Keratinocyte (primary cell): ENCODE data around the gene LDLRAD4. TPM values are rescaled to one million over a fixed set of nuclear protein-coding genes. Genes with fewer than 3 reads are reported as not detected.

Source experiments
- DNase-seq: peaks from one replicate; pipeline ENCODE4 v3.0.0-alpha.2; 2011; ENCODE audit warnings: low read depth, missing footprints, low spot score
- FAIRE-seq: peaks from 2 replicates; lab custom pipeline; 2011; peaks lifted over from hg19 to GRCh38; lab: Jason Lieb, UNC
- H2AFZ ChIP-seq: 2 replicates; pipeline ENCODE4 v1.6.0; 2012; ENCODE audit warnings: low read length, control low read depth, inconsistent platforms; ENCODE audit not compliant: control insufficient read depth
- H3K27ac ChIP-seq: 2 replicates; pipeline ENCODE4 v1.5.1; 2011; ENCODE audit warnings: low read length; ENCODE audit not compliant: control insufficient read depth, insufficient read depth
- H3K27me3 ChIP-seq: 3 replicates; pipeline ENCODE4 v1.6.0; 2011; ENCODE audit warnings: low read length; ENCODE audit not compliant: control insufficient read depth, insufficient read depth; ENCODE audit errors: extremely low read depth
- H3K36me3 ChIP-seq, 2 experiments: 2 replicates in 1 of 2; 3 replicates in 1 of 2; pipeline ENCODE4 v1.5.1; 2011; ENCODE audit warnings: low read length in 2 of 2, mild to moderate bottlenecking in 1 of 2; ENCODE audit not compliant: control insufficient read depth in 2 of 2, insufficient read depth in 2 of 2; ENCODE audit errors: extremely low read depth in 1 of 2
- H3K4me1 ChIP-seq: 3 replicates; pipeline ENCODE4 v1.5.1; 2011; ENCODE audit warnings: low read length; ENCODE audit not compliant: control insufficient read depth, insufficient read depth; ENCODE audit errors: extremely low read depth
- H3K4me2 ChIP-seq: 3 replicates; pipeline ENCODE4 v1.6.0; 2011; ENCODE audit warnings: low read depth, low read length; ENCODE audit not compliant: control insufficient read depth, insufficient read depth; ENCODE audit errors: extremely low read depth
- H3K4me3 ChIP-seq, 3 experiments: fragments of 200-600 bp in 1 of 3; sonication (generic) in 1 of 3; 2 replicates in 2 of 3; 3 replicates in 1 of 3; pipeline ENCODE4 v1.5.1; 2011 to 2016; ENCODE audit warnings: low read length in 3 of 3, mild to moderate bottlenecking in 3 of 3, control low read depth in 2 of 3, inconsistent platforms in 1 of 3, low read depth in 1 of 3, mixed read lengths in 1 of 3, mixed run types in 1 of 3, moderate library complexity in 1 of 3; ENCODE audit not compliant: control insufficient read depth in 2 of 3, insufficient read depth in 2 of 3; ENCODE audit errors: extremely low read depth in 1 of 3
- H3K79me2 ChIP-seq: 2 replicates; pipeline ENCODE4 v1.6.0; 2012; ENCODE audit warnings: low read length; ENCODE audit not compliant: control insufficient read depth, insufficient read depth
- H3K9ac ChIP-seq: 3 replicates; pipeline ENCODE4 v1.6.0; 2011; ENCODE audit warnings: low read length; ENCODE audit not compliant: control insufficient read depth, insufficient read depth; ENCODE audit errors: extremely low read depth
- H3K9me1 ChIP-seq: 3 replicates; pipeline ENCODE4 v1.6.0; 2011; ENCODE audit warnings: low read length; ENCODE audit not compliant: control insufficient read depth, insufficient read depth; ENCODE audit errors: extremely low read depth
- H3K9me3 ChIP-seq: 2 replicates; pipeline ENCODE4 v1.5.1; 2012; ENCODE audit warnings: low read depth, low read length; ENCODE audit not compliant: control insufficient read depth
- H4K20me1 ChIP-seq: 3 replicates; pipeline ENCODE4 v1.6.0; 2011; ENCODE audit warnings: low read length; ENCODE audit not compliant: control insufficient read depth, insufficient read depth; ENCODE audit errors: extremely low read depth
- CTCF ChIP-seq, 3 experiments: IDR thresholded peaks in 1 of 3; conservative IDR thresholded peaks in 1 of 3; optimal IDR thresholded peaks in 1 of 3; 2 replicates in 2 of 3; 3 replicates in 1 of 3; pipeline versions ENCODE3 to v1.5.1; 2011; ENCODE audit warnings: low read length in 3 of 3, mild to moderate bottlenecking in 3 of 3, moderate library complexity in 2 of 3, control low read depth in 1 of 3, inconsistent platforms in 1 of 3; ENCODE audit not compliant: insufficient read depth in 2 of 3; ENCODE audit errors: extremely low read depth in 1 of 3
- EZH2 ChIP-seq: IDR thresholded peaks from one replicate; pipeline ENCODE4 v1.6.1; 2012; ENCODE audit warnings: inconsistent platforms, mild to moderate bottlenecking, low read length, moderate library complexity
- dilution Hi-C: fragments of 300-500 bp; cut with MboI; formaldehyde crosslinking; loops from one replicate; pipeline ENCODE4 v1.7.0; 2020; ENCODE audit warnings: low sequenced_read_pairs; ENCODE audit not compliant: extremely low pct_ligation_motif_present
- polyA plus RNA-seq, 5 experiments: library from polyadenylated mRNA; depleted of rRNA in 3 of 5; stranded (reverse) in 3 of 5; stranded (forward) in 1 of 5; unstranded in 1 of 5; fragments of >200 nt; gene quantifications; 1 replicate in 1 of 5; 2 replicates in 3 of 5; 3 replicates in 1 of 5; pipeline versions ENCODE4 v1.2.1 to v1.2.3, GENCODE V29; 2011 to 2012; ENCODE audit warnings: missing spikeins in 2 of 5, low read depth in 1 of 5, low replicate concordance in 1 of 5

The LDLRAD4 gene
- polyA plus RNA-seq, 1 donor (not counting 4 experiments of a cell fraction or from before 2014, with no cell fraction given) = not detected

GRCh38 chr18:13658436-13659204, 440.1 kb downstream of the LDLRAD4 start:
- Histone ChIP-seq H3K9me1 (no peaks in the 10 kb centered on the region), H3K27me3 (no peaks in the 10 kb centered on the region), H3K27ac (no peak overlapping the region), H3K9ac (no peak overlapping the region), H3K4me2 (no peak overlapping the region), H2AFZ (no peak overlapping the region), H3K9me3 (no peaks in the 10 kb centered on the region), H3K79me2 (no peaks in the 10 kb centered on the region), H3K36me3 (no peaks in the 10 kb centered on the region), H3K4me1 (no peaks in the 10 kb centered on the region), H4K20me1 (no peaks in the 10 kb centered on the region), H3K4me3 (no peak overlapping the region)
- TF ChIP-seq CTCF (optimal IDR thresholded peaks at IDR 0.05 in 1 of 3, IDR thresholded peaks at IDR 0.05 in 1 of 3, conservative IDR thresholded peaks at IDR 0.05 in 1 of 3; ENCODE audit: extremely low read depth in 1 of 3, insufficient read depth in 2 of 3, low read length in 3 of 3) (no peak), EZH2 (no peak)
- dilution Hi-C loops = no loop called here
- DNase-seq (no peak), FAIRE-seq (no peak)

DNA sequence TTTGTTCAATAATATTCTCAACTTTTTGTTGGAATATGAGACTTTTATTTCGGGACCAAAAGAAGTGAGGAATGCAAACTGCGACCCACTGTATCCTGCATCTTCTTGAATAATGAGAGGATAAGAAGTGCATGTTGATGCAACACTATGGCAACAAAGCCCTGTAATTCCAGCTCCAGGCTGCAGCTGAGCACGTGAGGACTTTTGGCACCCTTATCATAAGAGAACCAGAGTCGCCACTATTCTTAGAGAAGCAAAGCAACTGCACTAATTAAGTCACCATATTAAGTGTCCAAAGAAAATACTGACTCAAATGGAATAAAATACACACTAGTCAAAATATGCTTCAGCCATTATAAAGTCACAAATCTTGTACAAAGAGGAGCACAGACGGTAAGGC, 441.9 kb downstream of the LDLRAD4 start:
- Histone ChIP-seq H4K20me1 (no peaks in the 10 kb centered on the region), H3K9me3 (no peaks in the 10 kb centered on the region), H3K27ac (no peak overlapping the region), H3K79me2 (no peaks in the 10 kb centered on the region), H3K9me1 (no peaks in the 10 kb centered on the region), H3K4me3 (no peak overlapping the region), H3K4me2 (no peak overlapping the region), H3K4me1 (no peaks in the 10 kb centered on the region), H3K9ac (no peak overlapping the region), H2AFZ (no peak overlapping the region), H3K36me3 (peaks cover 0 to 2% of the 10 kb centered on the region in 2 experiments), H3K27me3 (no peaks in the 10 kb centered on the region)
- FAIRE-seq (no peak), DNase-seq (no peak)
- TF ChIP-seq CTCF (optimal IDR thresholded peaks at IDR 0.05 in 1 of 3, IDR thresholded peaks at IDR 0.05 in 1 of 3, conservative IDR thresholded peaks at IDR 0.05 in 1 of 3; ENCODE audit: extremely low read depth in 1 of 3, insufficient read depth in 2 of 3, low read length in 3 of 3) (no peak), EZH2 (no peak)
- dilution Hi-C loops = no loop called here
